ENCODE results near the gene FADD.

Gene FADD

GRCh38 chr11:70233962-70234361 lies 30.9 kb downstream of the FADD start:
- no peak for DNase-seq (ENCODE audit: low spot score)

- DNase-seq (ENCODE audit: low spot score), result no peak
These were observed 37.2 kb downstream of the FADD start for GRCh38 chr11:70240337-70240736.

GRCh38 chr11:70241709-70242108 lies 38.6 kb downstream of the FADD start:
- DNase-seq (ENCODE audit: low spot score), result no peak

- no peak for DNase-seq (ENCODE audit: low spot score)
These were observed 39.8 kb downstream of the FADD start for GRCh38 chr11:70242885-70243284.

- no peak for DNase-seq (ENCODE audit: low spot score)
These were observed 41.0 kb downstream of the FADD start for GRCh38 chr11:70243912-70244652.

- no peak for DNase-seq (ENCODE audit: low spot score)
These were observed 41.6 kb downstream of the FADD start for GRCh38 chr11:70244698-70245097.

- no peak for DNase-seq (ENCODE audit: low spot score)
These were observed 43.1 kb downstream of the FADD start for GRCh38 chr11:70246196-70246595.

GRCh38 chr11:70247042-70247709 lies 44.1 kb downstream of the FADD start:
- DNase-seq (ENCODE audit: low spot score), result no peak

- no peak for DNase-seq (ENCODE audit: low spot score)
These were observed 44.6 kb downstream of the FADD start for GRCh38 chr11:70247710-70248072.

- DNase-seq (ENCODE audit: low spot score), result no peak
These were observed 48.0 kb downstream of the FADD start for GRCh38 chr11:70250876-70251658.

GRCh38 chr11:70251659-70252321 lies 48.7 kb downstream of the FADD start:
- peak; percentile 58 for DNase-seq (ENCODE audit: low spot score)

- DNase-seq (ENCODE audit: low spot score), result no peak
These were observed 49.7 kb downstream of the FADD start for GRCh38 chr11:70252844-70253243.

GRCh38 chr11:70255477-70256116 lies 52.5 kb downstream of the FADD start:
- DNase-seq (ENCODE audit: low spot score), result no peak

Measured in iPS-NIHi11 (cell line).